Activated CD4-positive, CD25-positive, alpha-beta regulatory T cell treated with anti-CD3 and anti-CD28 coated beads, Interleukin-2, amount 50 U/mL, for 72 hours (primary cell): ENCODE data around the gene CDCA7L.

ENCODE experiments used
- DNase-seq: peaks from one replicate; pipeline ENCODE4 v3.0.0; 2021

The CDCA7L gene

DNA sequence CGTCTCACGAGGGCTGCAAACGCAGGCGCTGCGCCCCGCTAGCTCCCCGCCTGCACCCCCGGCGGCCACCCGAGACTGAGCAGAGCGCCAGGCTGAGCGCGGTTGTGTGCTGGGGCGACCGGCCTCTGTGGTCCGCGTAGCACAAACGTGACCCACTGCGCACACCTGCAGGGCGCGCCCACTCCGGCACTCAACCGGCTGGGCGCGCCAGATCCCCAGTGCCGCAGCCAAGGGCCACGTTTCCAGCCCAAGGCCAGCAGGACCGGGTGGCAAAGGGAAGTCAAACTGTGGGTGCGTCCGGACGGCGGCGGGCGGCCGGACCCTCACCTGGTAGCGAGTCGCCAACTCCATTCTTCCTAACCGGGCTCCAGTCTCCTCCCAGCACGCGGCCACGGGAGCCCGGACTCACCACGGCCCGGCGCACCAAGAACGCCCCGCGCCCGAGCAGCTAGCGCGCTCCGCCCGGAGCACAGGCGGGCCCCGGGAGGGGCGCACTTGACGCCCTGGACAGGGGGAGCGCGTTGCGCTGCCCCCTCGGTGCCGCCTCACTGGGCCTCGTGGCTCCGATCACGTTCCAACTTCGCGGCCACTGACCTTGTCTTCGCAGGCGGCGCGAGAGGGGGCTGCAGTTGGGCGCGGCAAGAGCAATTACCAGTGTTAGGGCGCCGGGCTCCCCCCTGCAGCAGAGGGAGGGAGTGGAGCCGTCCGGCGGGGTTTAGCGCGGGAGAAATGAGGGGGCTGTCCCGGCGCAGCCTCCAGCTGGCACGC, at the start of gene CDCA7L:
Gene CDCA7L (minus strand): TSS at position 446 of the 768 bp plus-strand sequence. CDS start 95 bp downstream, at position 351.
- DNase-seq, result peak; percentile 71

DNA sequence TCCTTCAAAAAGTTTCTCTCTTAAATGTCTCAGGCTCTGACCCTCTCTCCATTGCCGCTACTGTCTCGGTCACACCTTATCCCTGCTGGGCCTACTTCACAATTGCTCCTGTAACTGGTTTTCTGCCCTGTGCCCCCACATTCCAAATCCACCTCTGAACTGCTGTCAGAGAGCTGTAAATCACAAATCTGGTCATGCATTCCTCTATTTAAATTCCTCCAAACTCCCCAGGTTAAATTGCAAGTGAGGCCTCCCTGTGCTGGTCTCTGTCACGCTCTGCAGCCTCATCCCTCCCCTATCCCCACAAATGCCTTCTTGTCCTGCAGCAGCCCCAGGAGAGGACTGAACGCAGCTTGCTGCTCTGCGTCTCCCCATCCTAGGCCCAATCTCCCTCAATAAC, 40.4 kb upstream of the CDCA7L start:
- no peak for DNase-seq

- DNase-seq, result no peak
Measured at GRCh38 chr7:21984042-21984441, 38.3 kb upstream of the CDCA7L start.

GRCh38 chr7:21983056-21983455, 37.4 kb upstream of the CDCA7L start:
- DNase-seq, result no peak

DNA sequence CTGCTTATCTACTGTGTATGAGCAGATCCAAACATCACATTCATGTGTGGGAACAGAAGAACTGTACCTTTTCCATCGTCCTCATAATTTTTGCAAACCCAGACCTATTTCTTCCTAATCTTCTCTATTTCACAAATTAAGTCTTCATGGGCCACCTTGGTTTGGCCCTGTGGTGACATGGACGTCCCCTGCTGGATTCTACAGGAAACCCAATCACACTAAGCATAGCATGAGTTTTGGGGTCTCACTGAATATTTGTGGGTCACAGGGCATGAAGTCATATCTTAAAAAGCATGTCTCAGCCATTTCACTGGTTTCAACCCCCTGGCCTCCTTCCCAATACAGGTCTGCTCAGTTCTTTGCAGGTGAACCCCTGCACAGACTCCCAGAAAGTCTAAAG, 35.8 kb upstream of the CDCA7L start:
- no peak for DNase-seq

- no peak for DNase-seq
Measured at GRCh38 chr7:21980926-21981500, 35.3 kb upstream of the CDCA7L start.

- no peak for DNase-seq
Measured at GRCh38 chr7:21972397-21972784, 26.7 kb upstream of the CDCA7L start.

DNA sequence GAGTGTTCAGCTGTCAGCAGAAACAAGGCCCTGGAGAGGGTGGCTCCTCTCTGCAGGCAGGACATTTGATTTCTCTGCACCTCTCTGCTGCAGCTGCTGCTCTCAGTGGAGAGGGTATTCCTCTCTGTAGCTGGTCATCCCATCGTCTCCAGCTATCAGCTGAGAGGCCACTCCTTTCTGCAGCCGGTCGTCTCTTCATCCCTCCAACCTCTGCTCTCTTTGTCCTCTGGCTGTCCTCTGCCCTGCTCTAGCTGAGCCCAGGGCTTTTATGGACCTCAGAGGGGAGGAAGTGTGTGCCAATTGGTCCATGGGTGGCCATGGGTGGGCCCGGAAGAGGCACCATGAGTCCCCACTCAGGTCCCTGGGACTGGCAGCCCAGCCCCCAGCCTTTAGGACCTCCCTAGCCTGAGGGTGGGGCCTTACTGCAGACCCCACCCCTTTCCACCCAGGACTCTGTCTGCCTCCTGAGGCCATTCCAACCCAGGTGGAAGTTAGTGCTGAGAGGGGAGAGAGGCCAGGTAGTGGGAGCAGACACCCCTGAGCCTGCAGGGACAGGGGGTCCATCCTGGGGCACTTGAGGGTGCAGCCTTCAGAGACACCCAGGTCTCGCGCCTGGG, 26.2 kb upstream of the CDCA7L start:
- no peak for DNase-seq

DNA sequence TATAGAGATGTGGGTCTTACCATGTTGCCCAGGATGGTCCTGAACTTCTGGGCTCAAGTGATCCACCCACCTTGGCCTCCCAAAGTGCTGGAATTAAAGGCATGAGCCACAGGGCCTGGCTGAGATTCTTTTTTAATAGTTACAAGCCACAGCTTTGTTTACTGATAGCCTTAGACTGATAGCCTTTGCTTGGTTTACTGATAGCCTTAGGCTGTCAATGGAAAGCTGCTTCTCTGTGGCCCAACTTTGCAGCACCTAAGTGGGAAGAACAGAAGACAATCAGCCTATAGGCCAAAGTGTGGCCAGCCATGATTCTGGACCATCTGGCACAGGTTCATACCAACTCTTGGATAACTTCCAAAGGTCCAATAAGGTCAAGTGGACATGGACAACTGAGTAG, 24.1 kb upstream of the CDCA7L start:
- DNase-seq, result no peak

GRCh38 chr7:21967598-21968003, 21.9 kb upstream of the CDCA7L start:
- no peak for DNase-seq

DNA sequence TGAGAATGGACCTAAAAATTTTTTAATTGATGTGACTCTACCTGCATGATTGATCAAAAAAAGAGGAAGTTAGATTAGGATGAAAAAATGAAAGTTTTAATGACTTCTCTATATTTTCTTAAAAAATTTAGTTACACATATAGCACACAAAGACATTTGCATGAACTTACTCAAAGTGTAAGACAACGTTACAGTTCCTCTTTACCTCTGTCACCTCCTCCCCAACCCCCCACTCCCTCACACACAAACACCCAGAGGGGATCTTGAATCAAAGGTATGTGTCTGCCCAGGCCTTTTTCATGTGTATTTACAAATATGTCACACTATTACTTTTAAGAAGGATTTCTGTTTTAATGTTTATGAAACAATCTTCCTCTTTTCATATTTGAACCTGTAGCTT, 20.6 kb upstream of the CDCA7L start:
- DNase-seq, result no peak

GRCh38 chr7:21965291-21965690, 19.6 kb upstream of the CDCA7L start:
- DNase-seq, result no peak

DNA sequence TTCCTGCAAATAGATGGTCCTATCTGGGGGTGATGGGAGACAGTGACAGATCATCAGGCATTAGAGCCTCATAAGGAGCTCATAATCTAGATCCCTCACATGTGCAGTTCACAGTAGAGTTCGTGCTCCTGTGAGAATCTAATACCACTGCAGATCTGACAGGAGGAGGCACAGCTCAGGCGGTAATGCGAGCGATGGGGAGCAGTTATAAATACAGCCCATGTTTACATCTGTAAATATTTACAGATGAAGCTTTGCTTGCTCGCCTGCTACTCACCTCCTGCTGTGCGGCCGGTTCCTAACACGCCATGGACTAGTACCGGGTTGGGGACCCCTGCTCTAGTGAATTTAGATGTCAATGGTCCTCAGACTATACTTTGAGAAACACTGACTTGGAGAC, 17.0 kb upstream of the CDCA7L start:
- no peak for DNase-seq

GRCh38 chr7:21960922-21961321, 15.2 kb upstream of the CDCA7L start:
- no peak for DNase-seq

DNA sequence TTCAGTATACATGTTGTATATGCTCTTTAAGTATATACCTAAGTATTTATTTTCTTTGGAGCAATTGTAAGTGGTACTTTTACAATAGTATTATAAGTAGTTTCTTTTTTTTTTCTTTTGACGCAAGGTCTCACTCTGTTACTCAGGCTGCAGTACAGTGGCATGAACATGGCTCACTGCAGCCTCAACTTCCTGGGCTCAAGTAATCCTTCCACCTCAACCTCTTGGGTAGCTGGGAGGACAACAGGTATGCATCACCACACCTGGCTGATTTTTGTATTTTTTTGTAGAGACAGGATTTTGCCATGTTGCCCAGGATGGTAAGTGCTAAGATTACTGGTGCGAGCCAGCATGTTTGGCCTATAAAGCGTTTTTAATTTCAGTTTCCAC, 13.7 kb upstream of the CDCA7L start:
- no peak for DNase-seq

- DNase-seq, result no peak
Measured at GRCh38 chr7:21953781-21954180, 8.1 kb upstream of the CDCA7L start.

GRCh38 chr7:21948887-21949540, 3.3 kb upstream of the CDCA7L start:
- DNase-seq, result no peak

- no peak for DNase-seq
Measured at GRCh38 chr7:21948364-21948763, 2.7 kb upstream of the CDCA7L start.

DNA sequence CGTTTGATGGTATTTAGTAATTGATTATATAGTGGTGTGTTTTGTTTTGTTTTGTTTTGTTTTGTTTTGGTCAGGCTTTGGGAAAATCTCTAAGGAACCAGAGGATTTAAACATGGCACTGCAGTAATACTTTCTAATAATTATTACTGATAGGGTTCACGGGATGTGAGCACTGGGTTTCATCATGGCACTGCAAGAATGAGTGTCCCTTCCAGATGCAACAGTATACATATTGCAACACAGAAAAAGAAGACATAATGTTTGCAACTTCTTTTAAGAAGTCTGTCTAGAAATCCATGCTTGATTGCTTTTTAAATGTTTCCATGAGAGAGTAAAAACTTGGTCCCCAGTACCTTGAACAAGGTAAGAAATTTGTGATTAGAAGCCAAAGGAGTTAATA, 2.2 kb upstream of the CDCA7L start:
- no peak for DNase-seq

GRCh38 chr7:21947056-21947455, 1.4 kb upstream of the CDCA7L start:
- DNase-seq, result no peak

- DNase-seq, result no peak
Measured at GRCh38 chr7:21946222-21946709, 567 bp upstream of the CDCA7L start.

DNA sequence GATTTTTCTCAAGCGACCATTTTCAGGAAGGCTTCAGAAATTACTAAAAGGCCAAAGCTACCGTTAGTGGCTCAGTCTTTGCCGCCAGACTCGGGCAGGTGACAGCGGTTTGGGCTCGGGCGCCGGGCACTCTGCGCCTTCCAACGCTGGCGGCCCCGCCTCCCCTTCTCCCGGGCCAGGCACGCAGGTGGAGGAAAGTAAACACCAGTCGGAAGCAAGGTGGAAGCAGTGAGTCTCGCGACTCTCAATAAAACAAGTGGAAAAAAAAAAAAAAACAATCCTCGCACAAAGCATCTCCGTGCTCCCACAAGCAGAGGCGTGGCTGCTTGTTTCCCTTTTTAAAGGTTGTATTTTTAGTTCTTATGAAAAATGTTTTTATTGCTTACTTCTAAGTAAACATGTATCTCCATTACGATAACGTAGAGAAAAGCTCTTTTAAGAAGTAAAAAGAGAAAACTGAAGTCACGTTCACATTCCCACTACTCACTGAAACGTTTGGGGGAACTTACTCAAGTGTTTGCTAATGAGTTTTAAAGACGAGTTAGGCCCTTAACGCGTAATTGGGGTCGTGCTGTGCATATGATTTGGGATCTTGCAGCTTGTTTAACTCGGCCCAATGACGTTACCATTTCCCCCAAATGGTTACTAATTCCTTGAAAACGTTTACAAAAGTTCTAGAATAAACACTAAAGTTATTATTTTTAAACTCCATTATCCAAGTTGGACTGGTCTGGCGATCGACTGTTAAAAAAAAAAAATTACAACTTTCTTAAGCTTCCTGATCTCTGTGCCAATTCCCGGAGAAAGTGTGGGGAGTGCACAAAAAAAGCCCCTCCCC, 864 bp downstream of the CDCA7L start:
- peak; percentile 51 for DNase-seq

- DNase-seq, result no peak
Measured at GRCh38 chr7:21943436-21943835, 2.3 kb downstream of the CDCA7L start.
